ENCODE data around the gene PTGER1.
"Not testable (repeated sequence)": the region's sequence is repeated elsewhere in the genome, so short reads cannot be mapped to it uniquely, and the experiment has no call there.

PTGER1 gene

DNA sequence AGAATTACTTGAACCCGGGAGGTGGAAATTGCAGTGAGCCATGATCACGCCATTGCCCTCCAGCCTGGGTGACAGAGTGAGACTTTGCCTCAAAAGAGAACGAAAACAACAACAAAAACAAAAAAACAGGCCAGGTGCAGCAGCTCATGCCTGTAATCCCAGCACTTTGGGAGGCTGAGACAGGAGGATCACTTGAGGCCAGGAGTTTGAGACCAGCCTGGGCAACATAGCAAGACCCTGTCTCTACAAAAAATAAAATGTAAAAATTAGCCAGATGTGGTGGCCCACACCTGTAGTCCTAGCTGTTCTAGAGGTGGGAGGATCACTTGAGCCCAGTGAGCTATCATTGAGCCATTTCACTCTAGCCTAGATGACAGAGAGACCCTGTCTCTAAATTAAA is 22.9 kb downstream of the PTGER1 start:
- not testable (repeated sequence) for H3K36me3 ChIP-seq (ENCODE audit: insufficient read depth, low read length); H2AFZ ChIP-seq (ENCODE audit: low read length, unreplicated experiment); H3K27me3 ChIP-seq (ENCODE audit: insufficient read depth, low read length); H3K27ac ChIP-seq (ENCODE audit: low read depth, low read length); H3K79me2 ChIP-seq (ENCODE audit: control insufficient read depth, insufficient read depth, low read length, unreplicated experiment); H3K4me1 ChIP-seq (ENCODE audit: control insufficient read depth, insufficient read depth, low read length, unreplicated experiment); H3K4me3 ChIP-seq (ENCODE audit: low read depth, low read length)

DNA sequence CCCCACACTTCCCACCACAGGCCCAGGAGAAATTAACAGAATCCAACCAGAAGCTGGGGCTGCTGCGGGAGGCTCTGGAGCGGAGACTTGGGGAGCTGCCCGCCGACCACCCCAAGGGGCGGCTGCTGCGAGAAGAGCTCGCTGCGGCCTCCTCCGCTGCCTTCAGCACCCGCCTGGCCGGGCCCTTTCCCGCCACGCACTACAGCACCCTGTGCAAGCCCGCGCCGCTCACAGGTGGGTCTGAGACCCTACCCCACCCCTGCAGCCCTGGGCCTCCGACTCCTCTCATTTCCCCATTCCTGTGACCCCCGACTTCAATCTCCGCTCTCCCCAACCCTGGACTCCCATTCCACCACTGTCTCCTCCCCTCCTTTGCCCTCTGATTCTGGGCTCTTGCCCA is 24.3 kb downstream of the PTGER1 start:
- H3K4me3 ChIP-seq (ENCODE audit: low read depth, low read length): no peak overlapping the region
- H3K27ac ChIP-seq (ENCODE audit: low read depth, low read length): no peak overlapping the region
- H3K4me1 ChIP-seq (ENCODE audit: control insufficient read depth, insufficient read depth, low read length, unreplicated experiment): no peaks in the 10 kb centered on the region
- no peaks in the 10 kb centered on the region for H3K27me3 ChIP-seq (ENCODE audit: insufficient read depth, low read length)
- H3K36me3 ChIP-seq (ENCODE audit: insufficient read depth, low read length): peaks cover 11% of the 10 kb centered on the region
- no peaks in the 10 kb centered on the region for H3K79me2 ChIP-seq (ENCODE audit: control insufficient read depth, insufficient read depth, low read length, unreplicated experiment)
- no peak overlapping the region for H2AFZ ChIP-seq (ENCODE audit: low read length, unreplicated experiment)

DNA sequence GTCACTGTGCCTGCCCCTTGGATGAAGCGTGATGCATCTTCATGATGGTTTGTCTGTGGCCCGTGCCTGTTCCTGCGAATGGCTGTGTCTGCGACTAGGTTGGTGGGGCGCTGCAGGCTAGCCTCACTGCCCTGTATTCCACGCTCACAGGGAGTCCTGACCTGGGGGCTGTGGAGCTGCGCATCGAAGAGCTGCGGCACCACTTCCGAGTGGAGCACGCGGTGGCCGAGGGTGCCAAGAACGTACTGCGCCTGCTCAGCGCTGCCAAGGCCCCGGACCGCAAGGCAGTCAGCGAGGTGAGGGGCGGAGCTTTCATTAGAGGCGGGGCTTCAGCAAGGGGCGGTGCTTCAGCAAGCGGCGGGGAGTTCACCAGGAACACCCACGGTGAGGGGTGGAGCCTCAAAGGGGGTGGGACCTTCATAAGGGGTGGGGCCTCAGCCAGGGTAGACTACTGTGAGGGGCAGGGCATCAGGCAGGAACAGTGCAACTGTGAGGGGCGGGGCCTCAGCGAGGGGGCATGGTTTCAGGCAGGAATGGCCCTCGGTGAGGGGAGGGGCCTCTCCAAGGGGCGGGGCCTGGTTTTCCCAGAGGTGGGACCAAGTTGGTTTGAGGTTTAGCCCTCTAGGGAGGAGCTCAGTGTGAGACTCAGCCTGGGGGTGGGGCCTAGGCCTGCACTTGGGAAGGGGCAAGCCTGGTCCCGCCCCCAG is 24.8 kb downstream of the PTGER1 start:
- peaks cover 11% of the 10 kb centered on the region for H3K36me3 ChIP-seq (ENCODE audit: insufficient read depth, low read length)
- no peak overlapping the region for H3K4me3 ChIP-seq (ENCODE audit: low read depth, low read length)
- H3K27ac ChIP-seq (ENCODE audit: low read depth, low read length): no peak overlapping the region
- H3K27me3 ChIP-seq (ENCODE audit: insufficient read depth, low read length): no peaks in the 10 kb centered on the region
- H3K79me2 ChIP-seq (ENCODE audit: control insufficient read depth, insufficient read depth, low read length, unreplicated experiment): no peaks in the 10 kb centered on the region
- no peak overlapping the region for H2AFZ ChIP-seq (ENCODE audit: low read length, unreplicated experiment)
- no peaks in the 10 kb centered on the region for H3K4me1 ChIP-seq (ENCODE audit: control insufficient read depth, insufficient read depth, low read length, unreplicated experiment)

DNA sequence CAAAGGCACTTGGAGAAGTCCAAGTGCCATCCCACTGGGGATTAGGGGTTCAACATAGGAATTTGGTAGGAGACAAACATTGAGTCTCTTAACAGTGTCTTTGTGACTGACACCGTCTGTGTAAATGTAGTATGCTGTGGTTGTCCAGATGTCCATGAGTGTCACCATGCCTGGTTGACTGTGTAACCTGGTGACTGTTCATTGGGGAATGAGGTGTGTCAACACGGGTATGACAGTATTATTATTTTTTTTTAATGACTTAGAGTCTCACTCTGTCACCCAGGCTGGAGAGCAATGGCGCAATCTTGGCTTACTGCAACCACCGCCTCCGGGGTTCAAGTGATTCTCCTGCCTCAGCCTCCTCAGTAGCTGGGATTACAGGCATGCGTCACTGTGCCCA is 25.8 kb downstream of the PTGER1 start:
- H3K27me3 ChIP-seq (ENCODE audit: insufficient read depth, low read length): no peaks in the 10 kb centered on the region
- no peaks in the 10 kb centered on the region for H3K4me1 ChIP-seq (ENCODE audit: control insufficient read depth, insufficient read depth, low read length, unreplicated experiment)
- no peak overlapping the region for H2AFZ ChIP-seq (ENCODE audit: low read length, unreplicated experiment)
- H3K36me3 ChIP-seq (ENCODE audit: insufficient read depth, low read length): peaks cover 11% of the 10 kb centered on the region
- H3K4me3 ChIP-seq (ENCODE audit: low read depth, low read length): no peak overlapping the region
- H3K79me2 ChIP-seq (ENCODE audit: control insufficient read depth, insufficient read depth, low read length, unreplicated experiment): no peaks in the 10 kb centered on the region
- H3K27ac ChIP-seq (ENCODE audit: low read depth, low read length): no peak overlapping the region

DNA sequence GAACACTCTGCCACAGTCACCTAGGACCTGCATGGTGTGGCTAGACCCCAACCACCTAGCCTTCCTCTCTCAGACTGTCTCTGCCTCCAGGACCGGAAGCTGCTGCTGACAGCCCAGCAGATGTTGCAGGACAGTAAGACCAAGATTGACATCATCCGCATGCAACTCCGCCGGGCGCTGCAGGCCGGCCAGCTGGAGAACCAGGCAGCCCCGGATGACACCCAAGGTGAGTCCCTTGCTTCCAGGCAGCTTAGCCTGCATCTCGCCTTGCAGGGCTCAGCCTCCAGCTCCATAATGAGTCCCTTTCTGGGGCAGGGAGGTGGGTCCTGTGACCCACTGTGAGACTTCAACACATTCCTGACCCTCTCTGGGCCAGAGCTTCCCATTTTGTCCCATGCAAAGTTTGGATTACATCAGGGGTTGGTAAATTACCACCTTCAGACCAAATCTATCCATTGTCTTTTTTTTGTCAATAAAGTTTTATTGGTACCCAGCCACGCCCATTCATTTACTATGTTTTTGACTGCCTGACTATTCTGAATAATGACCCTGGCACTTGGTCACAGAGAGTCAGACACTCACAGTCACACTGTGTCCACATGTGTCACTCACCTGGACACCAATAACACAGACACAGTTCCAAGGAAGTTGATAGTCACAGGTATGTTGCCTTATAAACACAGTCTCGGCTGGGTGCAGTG is 28.7 kb downstream of the PTGER1 start:
- Histone ChIP-seq H3K4me1 (ENCODE audit: control insufficient read depth, insufficient read depth, low read length, unreplicated experiment) (no peaks in the 10 kb centered on the region), H3K27ac (ENCODE audit: low read depth, low read length) (no peak overlapping the region), H3K4me3 (ENCODE audit: low read depth, low read length) (no peak overlapping the region), H3K36me3 (ENCODE audit: insufficient read depth, low read length) (peaks cover 16% of the 10 kb centered on the region), H3K27me3 (ENCODE audit: insufficient read depth, low read length) (no peaks in the 10 kb centered on the region), H3K79me2 (ENCODE audit: control insufficient read depth, insufficient read depth, low read length, unreplicated experiment) (no peaks in the 10 kb centered on the region), H2AFZ (ENCODE audit: low read length, unreplicated experiment) (no peak overlapping the region)

DNA sequence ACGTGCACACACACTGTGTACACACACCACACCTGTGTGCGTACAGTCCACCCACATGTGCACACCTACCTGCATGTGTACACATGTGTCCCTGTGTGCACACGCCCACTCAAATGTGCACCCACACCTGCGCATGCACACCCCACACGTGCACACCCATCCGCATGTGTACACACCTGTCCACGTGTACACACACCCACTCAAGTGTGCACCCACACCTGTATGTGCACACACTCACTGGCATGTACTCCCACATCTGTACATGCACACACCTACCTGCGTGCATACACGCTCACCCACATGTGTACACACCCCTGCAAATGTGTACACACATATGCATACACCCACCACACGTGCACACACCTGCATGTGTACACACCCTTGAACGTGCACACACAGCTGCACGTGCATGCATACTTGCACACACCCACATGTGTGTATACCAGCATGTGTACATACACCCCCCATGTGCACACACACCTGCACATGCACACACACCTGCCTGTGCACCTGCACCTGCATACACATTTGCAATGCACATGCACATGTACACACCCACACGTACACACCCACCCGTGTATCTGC is 31.4 kb downstream of the PTGER1 start:
- H3K4me3 ChIP-seq (ENCODE audit: low read depth, low read length): no peak overlapping the region
- H3K27me3 ChIP-seq (ENCODE audit: insufficient read depth, low read length): no peaks in the 10 kb centered on the region
- H2AFZ ChIP-seq (ENCODE audit: low read length, unreplicated experiment): no peak overlapping the region
- no peak overlapping the region for H3K27ac ChIP-seq (ENCODE audit: low read depth, low read length)
- peaks cover 9% of the 10 kb centered on the region for H3K79me2 ChIP-seq (ENCODE audit: control insufficient read depth, insufficient read depth, low read length, unreplicated experiment)
- no peaks in the 10 kb centered on the region for H3K4me1 ChIP-seq (ENCODE audit: control insufficient read depth, insufficient read depth, low read length, unreplicated experiment)
- H3K36me3 ChIP-seq (ENCODE audit: insufficient read depth, low read length): peaks cover 10% of the 10 kb centered on the region

DNA sequence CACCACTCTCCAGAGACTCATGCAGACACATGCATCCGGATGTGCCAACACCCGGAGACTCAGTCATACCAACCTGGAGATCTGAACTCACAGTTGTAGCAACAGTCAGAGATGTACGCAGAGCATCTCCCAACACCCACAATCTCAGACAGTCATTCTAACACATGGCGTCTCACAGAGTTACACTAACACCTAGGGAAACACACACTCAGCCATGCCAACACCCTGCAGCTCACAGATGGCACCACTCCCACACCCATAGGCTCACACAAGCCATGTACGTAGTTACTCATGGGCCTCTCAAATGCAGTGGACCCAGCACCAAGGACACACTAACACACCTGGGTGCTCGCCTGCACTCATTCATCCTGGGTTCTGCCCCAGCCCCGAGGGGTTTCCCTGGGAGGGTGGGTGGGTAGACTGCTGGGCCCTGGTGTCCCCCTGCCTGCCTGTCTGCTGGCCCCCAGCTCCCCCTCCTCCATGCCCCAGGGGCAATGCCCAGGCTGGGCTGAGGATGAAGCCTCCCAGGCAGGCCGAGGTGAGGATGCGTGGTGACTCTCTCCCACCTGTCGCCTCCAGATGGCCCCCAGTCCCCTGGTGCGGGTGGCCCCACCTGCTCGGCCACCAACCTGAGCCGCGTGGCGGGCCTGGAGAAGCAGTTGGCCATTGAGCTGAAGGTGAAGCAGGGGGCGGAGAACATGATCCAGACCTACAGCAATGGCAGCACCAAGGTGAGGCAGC is 32.1 kb downstream of the PTGER1 start:
- no peaks in the 10 kb centered on the region for H3K4me1 ChIP-seq (ENCODE audit: control insufficient read depth, insufficient read depth, low read length, unreplicated experiment)
- H3K27me3 ChIP-seq (ENCODE audit: insufficient read depth, low read length): no peaks in the 10 kb centered on the region
- H3K27ac ChIP-seq (ENCODE audit: low read depth, low read length): no peak overlapping the region
- H3K79me2 ChIP-seq (ENCODE audit: control insufficient read depth, insufficient read depth, low read length, unreplicated experiment): peaks cover 10% of the 10 kb centered on the region
- H3K4me3 ChIP-seq (ENCODE audit: low read depth, low read length): no peak overlapping the region
- no peak overlapping the region for H2AFZ ChIP-seq (ENCODE audit: low read length, unreplicated experiment)
- H3K36me3 ChIP-seq (ENCODE audit: insufficient read depth, low read length): peaks cover 10% of the 10 kb centered on the region

DNA sequence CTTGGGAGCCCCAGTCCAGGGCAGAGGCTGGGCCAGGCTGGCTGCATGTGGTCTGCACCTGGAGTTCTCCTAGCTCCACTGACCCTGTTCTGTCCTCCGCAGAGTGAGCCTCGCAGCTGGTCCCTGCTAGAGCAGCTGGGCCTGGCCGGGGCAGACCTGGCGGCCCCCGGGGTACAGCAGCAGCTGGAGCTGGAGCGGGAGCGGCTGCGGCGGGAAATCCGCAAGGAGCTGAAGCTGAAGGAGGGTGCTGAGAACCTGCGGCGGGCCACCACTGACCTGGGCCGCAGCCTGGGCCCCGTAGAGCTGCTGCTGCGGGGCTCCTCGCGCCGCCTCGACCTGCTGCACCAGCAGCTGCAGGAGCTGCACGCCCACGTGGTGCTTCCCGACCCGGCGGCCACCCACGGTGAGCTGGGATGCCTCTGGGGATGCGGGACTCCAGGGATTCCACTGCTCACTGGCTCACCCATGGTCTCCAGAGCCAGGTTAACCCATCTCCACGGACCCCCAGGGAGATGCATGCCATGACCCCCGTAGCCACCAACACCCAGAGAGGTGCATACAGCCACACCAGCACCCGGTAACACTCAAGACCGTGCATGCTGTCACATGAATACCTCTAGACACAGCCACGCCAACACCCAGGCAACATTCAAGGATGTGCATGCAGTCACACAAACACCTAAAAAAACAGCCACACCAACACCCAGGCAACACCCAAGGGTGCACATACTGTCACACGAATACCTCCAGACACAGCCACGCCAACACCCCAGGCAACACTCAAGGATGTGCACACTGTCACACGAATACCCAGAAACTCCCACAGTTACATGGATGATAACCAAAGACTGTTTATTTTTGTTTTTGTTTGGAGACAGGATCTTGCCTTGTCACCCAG is 33.9 kb downstream of the PTGER1 start:
- Histone ChIP-seq H3K79me2 (ENCODE audit: control insufficient read depth, insufficient read depth, low read length, unreplicated experiment) (peaks cover 22% of the 10 kb centered on the region), H3K4me1 (ENCODE audit: control insufficient read depth, insufficient read depth, low read length, unreplicated experiment) (no peaks in the 10 kb centered on the region), H3K4me3 (ENCODE audit: low read depth, low read length) (no peak overlapping the region), H2AFZ (ENCODE audit: low read length, unreplicated experiment) (no peak overlapping the region), H3K27ac (ENCODE audit: low read depth, low read length) (no peak overlapping the region), H3K36me3 (ENCODE audit: insufficient read depth, low read length) (peaks cover 5% of the 10 kb centered on the region; the same call in 1 of the 2 replicates), H3K27me3 (ENCODE audit: insufficient read depth, low read length) (no peaks in the 10 kb centered on the region)

DNA sequence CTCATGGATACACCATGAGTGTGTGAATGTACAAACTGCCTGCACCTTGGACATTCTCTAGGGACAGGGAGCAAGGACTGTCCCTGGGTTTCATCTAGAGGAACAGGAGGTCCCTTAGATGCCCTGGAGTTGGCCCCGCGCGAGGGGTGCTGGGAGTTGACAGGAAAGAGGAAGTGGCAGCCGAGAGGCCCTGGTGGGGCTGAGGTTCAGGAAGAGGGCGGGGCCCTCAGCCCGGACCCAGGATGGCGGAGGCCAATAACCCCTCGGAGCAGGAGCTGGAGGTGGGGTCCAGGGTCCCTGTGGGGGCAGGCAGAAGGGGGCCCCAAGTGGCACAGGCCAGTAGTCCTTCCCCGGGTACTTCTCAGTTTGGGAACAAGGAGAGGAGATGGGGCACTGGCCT is 35.1 kb downstream of the PTGER1 start:
- no peak overlapping the region for H2AFZ ChIP-seq (ENCODE audit: low read length, unreplicated experiment)
- H3K4me3 ChIP-seq (ENCODE audit: low read depth, low read length): no peak overlapping the region
- H3K36me3 ChIP-seq (ENCODE audit: insufficient read depth, low read length): peaks cover 5% of the 10 kb centered on the region; the same call in 1 of the 2 replicates
- H3K27ac ChIP-seq (ENCODE audit: low read depth, low read length): no peak overlapping the region
- no peaks in the 10 kb centered on the region for H3K4me1 ChIP-seq (ENCODE audit: control insufficient read depth, insufficient read depth, low read length, unreplicated experiment)
- H3K27me3 ChIP-seq (ENCODE audit: insufficient read depth, low read length): no peaks in the 10 kb centered on the region
- peaks cover 24% of the 10 kb centered on the region for H3K79me2 ChIP-seq (ENCODE audit: control insufficient read depth, insufficient read depth, low read length, unreplicated experiment)

DNA sequence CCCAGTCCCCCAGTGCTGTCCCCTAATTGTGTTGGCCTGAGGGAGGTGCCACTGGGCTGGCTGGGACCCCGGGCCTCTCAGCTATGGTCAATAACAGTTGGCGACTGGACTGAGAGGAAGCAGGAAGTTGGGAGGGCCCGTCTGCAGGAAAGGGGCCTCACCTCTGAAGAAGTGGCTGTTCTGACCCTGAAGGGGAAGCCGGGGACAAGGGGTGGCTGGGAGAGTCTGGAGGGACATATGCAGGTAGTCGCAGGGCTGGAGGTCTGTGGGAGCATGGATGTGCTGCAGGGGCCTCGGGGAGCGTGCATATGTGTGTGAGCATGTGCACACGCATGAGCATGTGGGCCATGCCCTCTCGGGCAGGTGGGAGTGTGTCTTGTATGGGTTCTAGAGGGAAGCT is 36.1 kb downstream of the PTGER1 start:
- Histone ChIP-seq H3K79me2 (ENCODE audit: control insufficient read depth, insufficient read depth, low read length, unreplicated experiment) (peaks cover 31% of the 10 kb centered on the region), H3K27me3 (ENCODE audit: insufficient read depth, low read length) (no peaks in the 10 kb centered on the region), H3K27ac (ENCODE audit: low read depth, low read length) (no peak overlapping the region), H2AFZ (ENCODE audit: low read length, unreplicated experiment) (no peak overlapping the region), H3K4me1 (ENCODE audit: control insufficient read depth, insufficient read depth, low read length, unreplicated experiment) (peaks cover 9% of the 10 kb centered on the region), H3K36me3 (ENCODE audit: insufficient read depth, low read length) (peaks cover 5% of the 10 kb centered on the region; the same call in 1 of the 2 replicates), H3K4me3 (ENCODE audit: low read depth, low read length) (no peak overlapping the region)

Data from ACC112 (cell line).